Gastrocnemius medialis (tissue), 4 donors: ENCODE measurements around the gene ACIN1. TPM values are rescaled to one million over a fixed set of nuclear protein-coding genes. Genes with fewer than 3 reads are reported as not detected.
A peak's percentile ranks its signal among the peaks of the same experiment; 100 is the strongest.

Experiments used
- ATAC-seq, 2 donors: fragments of 150-250 bp; one replicate each; pipeline ENCODE4 v1.9.1; 2016
- DNase-seq, 2 donors: peaks; one replicate each; pipeline ENCODE4 v3.0.0-alpha.2; 2019
- H3K27ac ChIP-seq, 4 donors: fragments of 200-600 bp; sonication (generic); 1 replicate in 1 of 4; 2 replicates in 3 of 4; pipeline ENCODE4 v1.5.1; 2016 to 2018; ENCODE audit warnings: mild to moderate bottlenecking in 2 of 4, moderate library complexity in 1 of 4
- H3K27me3 ChIP-seq, 3 donors: fragments of 200-600 bp; sonication (generic) in 2 of 3; 1 replicate in 1 of 3; 2 replicates in 2 of 3; pipeline versions ENCODE4 v1.5.1 to v1.6.0; 2016 to 2019; ENCODE audit warnings: mild to moderate bottlenecking in 1 of 3, moderate library complexity in 1 of 3
- H3K36me3 ChIP-seq, 2 donors: fragments of 200-600 bp; sonication (generic) in 1 of 2; one replicate each; pipeline ENCODE4 v1.5.1; 2017 to 2018
- H3K4me1 ChIP-seq, 2 donors: fragments of 200-600 bp; sonication (generic) in 1 of 2; one replicate each; pipeline ENCODE4 v1.5.1; 2016 to 2017; ENCODE audit warnings: mild to moderate bottlenecking in 2 of 2
- H3K4me3 ChIP-seq, 4 donors: fragments of 200-600 bp; sonication (generic) in 3 of 4; 1 replicate in 1 of 4; 2 replicates in 3 of 4; pipeline ENCODE4 v1.5.1; 2016 to 2019; ENCODE audit warnings: mild to moderate bottlenecking in 2 of 4
- H3K9me3 ChIP-seq, 3 donors: fragments of 200-600 bp; sonication (generic) in 2 of 3; 1 replicate in 1 of 3; 2 replicates in 2 of 3; pipeline ENCODE4 v1.5.1; 2016 to 2019
- CTCF ChIP-seq, 5 experiments: fragments of 450-650 bp in 3 of 5; fragments of 200-600 bp in 2 of 5; sonication (generic) in 2 of 5; IDR thresholded peaks in 4 of 5; conservative IDR thresholded peaks in 1 of 5; 1 replicate in 4 of 5; 2 replicates in 1 of 5; pipeline ENCODE4 v1.5.1; 2016 to 2019; ENCODE audit warnings: antibody characterized with exemption in 5 of 5, mild to moderate bottlenecking in 3 of 5, moderate library complexity in 3 of 5
- POLR2A ChIP-seq, 2 donors: fragments of 450-650 bp; IDR thresholded peaks; one replicate each; pipeline ENCODE4 v1.6.1; 2017; ENCODE audit warnings: antibody characterized with exemption in 2 of 2, mild to moderate bottlenecking in 2 of 2, moderate library complexity in 2 of 2
- in situ Hi-C, 4 donors: fragments of 200-750 bp; cut with MboI; loops; one replicate each; pipeline versions ENCODE4 v1.15.0 to v1.8.0; 2017; ENCODE audit warnings: low sequenced_read_pairs in 4 of 4
- intact Hi-C: fragments of 100-400 bp; cut with DNase I; formaldehyde crosslinking; loops from one replicate; pipeline ENCODE4 v1.15.1; 2023; ENCODE audit warnings: low total_unique reads
- total RNA-seq, 4 donors: library from RNA; depleted of rRNA; stranded (reverse); fragments of >200 nt; gene quantifications; one replicate each; pipeline versions ENCODE4 v1.1.0 to v1.2.3, GENCODE V29; 2016

Gene ACIN1
- total RNA-seq, 4 donors from 2014 or later = 61.9 to 74.8 (median 70.6) TPM

DNA sequence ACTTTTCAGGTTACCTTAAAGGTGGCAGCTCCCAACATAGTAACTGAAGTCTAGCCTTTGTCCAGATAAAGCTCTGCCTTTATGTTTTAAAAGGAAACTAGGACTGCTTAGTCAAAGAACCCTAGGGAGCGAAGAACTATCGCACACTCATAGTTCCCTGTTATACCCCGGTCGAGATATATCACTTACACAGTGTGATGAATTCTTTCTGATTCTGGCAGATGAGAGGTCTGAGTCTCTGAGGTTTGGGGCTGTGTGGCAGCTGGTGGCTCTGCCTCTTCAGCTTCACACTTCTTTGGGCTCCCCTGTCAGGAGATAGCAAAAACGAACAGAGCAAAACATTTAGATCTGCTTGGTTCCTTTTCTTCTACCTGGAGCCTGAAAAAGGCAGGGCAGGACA, 17.0 kb downstream of the ACIN1 start:
- Histone ChIP-seq H3K27me3 (no peaks in the 10 kb centered on the region), H3K4me1 (peaks cover under 1 to 23% of the 10 kb centered on the region in 2 donors), H3K9me3 (no peaks in the 10 kb centered on the region), H3K27ac (peak overlapping the region; percentile 71 to 87 (median 84)), H3K36me3 (peaks cover 6 to 90% of the 10 kb centered on the region in 2 donors), H3K4me3 (no peak overlapping the region)
- in situ Hi-C loops = no loop called here
- DNase-seq (no peak), ATAC-seq (no peak)
- intact Hi-C loops = loop anchor here (2.0 to 5.0 kb wide), 2 partner anchors 17 to 219 kb away; partner anchors contain the start of genes ACIN1 and C14orf119
- TF ChIP-seq POLR2A (IDR thresholded peaks at IDR 0.05) = no peak
- no peak for TF ChIP-seq CTCF (IDR thresholded peaks at IDR 0.05 in 4 of 5, conservative IDR thresholded peaks at IDR 0.05 in 1 of 5)

DNA sequence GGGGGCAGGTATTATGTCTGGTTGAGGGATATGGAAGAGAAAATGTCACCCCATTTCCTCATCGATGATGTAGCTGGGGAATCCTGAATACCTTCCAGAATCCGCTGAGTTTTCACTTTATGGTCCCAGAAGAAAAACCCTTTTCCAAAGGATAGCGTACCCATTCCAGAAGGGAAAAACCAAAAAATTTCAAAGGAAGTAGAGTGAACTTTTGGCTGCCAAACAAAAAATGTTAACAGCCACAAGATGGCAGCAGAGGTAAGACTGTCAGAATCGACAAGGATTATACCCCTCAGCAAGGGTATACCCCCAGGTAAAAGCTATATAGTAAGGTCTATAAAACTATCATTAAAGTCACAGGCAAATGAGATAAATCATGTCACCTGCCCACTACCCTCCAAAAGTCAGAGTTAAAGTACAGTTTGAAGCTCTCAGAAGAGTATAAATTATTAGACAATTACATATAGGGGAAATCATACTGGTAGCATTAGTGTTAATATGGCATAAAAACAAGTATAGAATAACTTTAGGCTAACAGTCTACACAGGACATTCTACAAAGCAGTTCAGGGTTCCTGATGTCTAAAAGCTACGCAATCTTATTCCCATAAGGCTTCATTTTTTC, 18.0 kb downstream of the ACIN1 start:
- peaks cover 6 to 90% of the 10 kb centered on the region in 2 donors for H3K36me3 ChIP-seq
- intact Hi-C loops = loop anchor here (5.0 kb wide), 1 partner anchor 220 kb away; no protein-coding TSS in a partner anchor
- peak in 1 of 2 donors; percentile 31 for ATAC-seq

GRCh38 chr14:23074906-23075305, 20.0 kb downstream of the ACIN1 start:
- Histone ChIP-seq H3K9me3 (no peaks in the 10 kb centered on the region), H3K4me1 (peaks cover 25 to 44% of the 10 kb centered on the region in 2 donors), H3K4me3 (no peak overlapping the region), H3K27me3 (no peaks in the 10 kb centered on the region), H3K36me3 (peaks cover 3 to 71% of the 10 kb centered on the region in 2 donors), H3K27ac (peak overlapping the region in 1 of 4 donors; percentile 90)
- no peak for DNase-seq
- no peak for TF ChIP-seq POLR2A (IDR thresholded peaks at IDR 0.05)
- TF ChIP-seq CTCF (IDR thresholded peaks at IDR 0.05 in 4 of 5, conservative IDR thresholded peaks at IDR 0.05 in 1 of 5) = no peak
- ATAC-seq = no peak
- intact Hi-C loops (loop anchor here (5.0 kb wide), 2 partner anchors 112 to 222 kb away; no protein-coding TSS in a partner anchor), in situ Hi-C loops (no loop called here)

More for the DNA sequence above, 18.0 kb downstream of the ACIN1 start:
- H3K4me3 ChIP-seq = no peak overlapping the region
- H3K4me1 ChIP-seq = peaks cover 11 to 33% of the 10 kb centered on the region in 2 donors
- TF ChIP-seq CTCF (IDR thresholded peaks at IDR 0.05 in 4 of 5, conservative IDR thresholded peaks at IDR 0.05 in 1 of 5) = peak; percentile 29 to 70 (median 48)
- TF ChIP-seq POLR2A (IDR thresholded peaks at IDR 0.05) = no peak
- DNase-seq = no peak
- peak overlapping the region; percentile 71 to 87 (median 84) for H3K27ac ChIP-seq
- in situ Hi-C loops = no loop called here
- H3K27me3 ChIP-seq = no peaks in the 10 kb centered on the region
- no peaks in the 10 kb centered on the region for H3K9me3 ChIP-seq

DNA sequence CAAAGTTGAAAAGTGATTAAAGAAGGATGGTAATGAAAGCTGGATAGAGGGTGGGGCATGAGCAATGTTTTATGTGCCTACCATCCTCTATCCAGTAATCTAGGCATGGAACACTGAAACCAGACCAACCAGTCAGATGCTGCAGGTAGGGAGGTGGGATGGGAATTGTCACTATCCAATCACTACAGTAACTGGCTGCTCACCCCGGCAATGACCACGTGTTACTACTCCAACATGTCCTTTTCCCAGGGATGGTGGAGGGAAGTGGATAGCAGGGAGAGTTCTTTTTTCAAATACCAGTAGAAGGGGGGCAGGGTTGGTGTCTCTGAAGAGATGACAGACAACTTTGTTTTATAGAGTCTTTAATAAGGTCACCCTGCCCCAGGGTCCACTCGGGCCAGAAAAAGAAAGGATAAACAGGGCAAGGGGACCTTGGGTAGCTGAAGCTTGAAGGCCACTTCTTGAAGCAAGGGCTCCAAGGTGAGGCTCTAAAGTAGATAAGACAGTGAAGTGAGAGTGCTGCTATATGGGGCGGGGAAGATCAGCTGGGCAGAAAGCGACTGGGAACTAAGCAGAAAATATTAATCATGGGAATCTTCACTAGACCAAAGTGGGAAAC, 22.9 kb downstream of the ACIN1 start:
- Histone ChIP-seq H3K27ac (peak overlapping the region; percentile 88 to 95 (median 90)), H3K27me3 (no peaks in the 10 kb centered on the region), H3K4me1 (peaks cover 25 to 33% of the 10 kb centered on the region in 2 donors), H3K36me3 (peaks cover 0 to 61% of the 10 kb centered on the region in 2 donors), H3K4me3 (peak overlapping the region; percentile 68 to 81 (median 74)), H3K9me3 (no peaks in the 10 kb centered on the region)
- peak; percentile 22 to 26 for ATAC-seq
- intact Hi-C loops (loop anchor here (2.0 to 5.0 kb wide), 2 partner anchors 23 to 115 kb away; partner anchors contain the start of genes ACIN1 and C14orf119), in situ Hi-C loops (no loop called here)
- DNase-seq = no peak
- TF ChIP-seq POLR2A (IDR thresholded peaks at IDR 0.05) (no peak), CTCF (IDR thresholded peaks at IDR 0.05 in 4 of 5, conservative IDR thresholded peaks at IDR 0.05 in 1 of 5) (no peak)
